ENCODE measurements around the gene STX2.

Gene STX2

DNA sequence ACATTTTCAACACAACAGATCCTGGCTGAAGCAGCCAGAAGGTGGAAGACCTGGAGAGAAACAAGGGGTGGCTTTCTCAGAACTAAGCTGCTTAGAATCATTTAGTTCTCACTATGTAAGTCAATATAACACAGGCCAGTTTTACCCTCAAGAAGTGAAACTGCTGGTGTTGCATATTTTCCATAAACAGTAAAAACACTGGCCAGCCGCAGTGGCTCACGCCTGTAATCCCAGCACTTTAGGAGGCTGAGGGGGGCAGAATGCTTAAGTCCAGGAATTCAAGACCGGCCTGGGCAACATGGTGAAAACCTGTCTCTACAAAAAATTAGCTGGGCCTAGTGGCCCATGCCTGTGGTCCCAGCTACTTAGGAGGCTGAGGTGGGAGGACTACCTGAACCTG, 11.6 kb downstream of the STX2 start:
- Histone ChIP-seq H3K27ac (ENCODE audit: low read depth, low read length) (no peak overlapping the region), H3K9me3 (ENCODE audit: control insufficient read depth, insufficient read depth, low read length) (no peaks in the 10 kb centered on the region), H3K36me3 (ENCODE audit: control insufficient read depth, low read length) (peaks cover 29% of the 10 kb centered on the region), H3K4me2 (ENCODE audit: low read length) (no peak overlapping the region), H3K4me1 (ENCODE audit: control insufficient read depth, low read length) (peaks cover 9% of the 10 kb centered on the region), H3K9me2 (replicated peaks; ENCODE audit: control insufficient read depth, low read length) (no peaks in the 10 kb centered on the region), H3K79me2 (ENCODE audit: control insufficient read depth, low read length) (peaks cover 43% of the 10 kb centered on the region), H3F3A (ENCODE audit: control insufficient read depth, insufficient read depth) (peaks cover 5% of the 10 kb centered on the region; the same call in 1 of the 2 replicates), H3K4me3 (ENCODE audit: low read length) (no peak overlapping the region), H3K27me3 (ENCODE audit: control insufficient read depth, low read length) (no peaks in the 10 kb centered on the region), H4K20me1 (ENCODE audit: control insufficient read depth, insufficient read depth, low read depth, low read length) (no peaks in the 10 kb centered on the region; the same call in 1 of the 2 replicates)
- TF ChIP-seq EZH2phosphoT487 (IDR thresholded peaks at IDR 0.05; ENCODE audit: borderline replicate concordance, low read length) = no peak
- no peak for TF ChIP-seq CTCF (IDR thresholded peaks at IDR 0.05; ENCODE audit: low read depth, low read length, poor library complexity, severe bottlenecking)

GRCh38 chr12:130826151-130826801, 12.8 kb downstream of the STX2 start:
- Histone ChIP-seq H3K9me2 (replicated peaks; ENCODE audit: control insufficient read depth, low read length) (no peaks in the 10 kb centered on the region), H3F3A (ENCODE audit: control insufficient read depth, insufficient read depth) (peaks cover 5% of the 10 kb centered on the region; the same call in 1 of the 2 replicates), H3K4me2 (ENCODE audit: low read length) (no peak overlapping the region), H3K27ac (ENCODE audit: low read depth, low read length) (no peak overlapping the region), H3K9me3 (ENCODE audit: control insufficient read depth, insufficient read depth, low read length) (no peaks in the 10 kb centered on the region), H3K27me3 (ENCODE audit: control insufficient read depth, low read length) (no peaks in the 10 kb centered on the region), H3K79me2 (ENCODE audit: control insufficient read depth, low read length) (peaks cover 34% of the 10 kb centered on the region), H3K36me3 (ENCODE audit: control insufficient read depth, low read length) (peaks cover 33% of the 10 kb centered on the region), H3K4me3 (ENCODE audit: low read length) (no peak overlapping the region), H4K20me1 (ENCODE audit: control insufficient read depth, insufficient read depth, low read depth, low read length) (no peaks in the 10 kb centered on the region), H3K4me1 (ENCODE audit: control insufficient read depth, low read length) (peaks cover 9% of the 10 kb centered on the region)
- peak; percentile 91 for TF ChIP-seq CTCF (IDR thresholded peaks at IDR 0.05; ENCODE audit: low read depth, low read length, poor library complexity, severe bottlenecking)
- no peak for TF ChIP-seq EZH2phosphoT487 (IDR thresholded peaks at IDR 0.05; ENCODE audit: borderline replicate concordance, low read length)

DNA sequence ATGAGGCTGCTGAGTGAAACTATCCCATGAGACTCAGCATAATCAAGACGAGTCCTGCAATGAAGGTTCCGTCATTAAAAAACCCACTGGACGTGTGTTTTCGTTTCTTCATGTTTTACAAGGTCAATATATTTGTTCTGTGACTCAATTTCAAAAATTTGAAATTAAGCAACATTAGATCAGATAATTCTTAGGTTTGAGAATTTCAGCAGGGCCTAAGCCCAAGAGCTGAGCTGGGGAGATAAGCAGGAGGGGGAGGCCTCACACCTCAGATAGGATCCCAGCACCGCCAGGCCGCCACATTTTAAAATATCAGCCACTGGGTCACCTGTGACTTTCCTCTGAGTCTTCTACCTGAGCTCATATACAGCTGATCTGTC, 13.3 kb downstream of the STX2 start:
- no peak overlapping the region for H3K4me2 ChIP-seq (ENCODE audit: low read length)
- TF ChIP-seq CTCF (IDR thresholded peaks at IDR 0.05; ENCODE audit: low read depth, low read length, poor library complexity, severe bottlenecking) (no peak), EZH2phosphoT487 (IDR thresholded peaks at IDR 0.05; ENCODE audit: borderline replicate concordance, low read length) (no peak)
- H3K4me3 ChIP-seq (ENCODE audit: low read length) = no peak overlapping the region
- peaks cover 9% of the 10 kb centered on the region for H3K4me1 ChIP-seq (ENCODE audit: control insufficient read depth, low read length)
- H3K27me3 ChIP-seq (ENCODE audit: control insufficient read depth, low read length) = no peaks in the 10 kb centered on the region
- peaks cover 38% of the 10 kb centered on the region for H3K36me3 ChIP-seq (ENCODE audit: control insufficient read depth, low read length)
- H3F3A ChIP-seq (ENCODE audit: control insufficient read depth, insufficient read depth) = peaks cover 5% of the 10 kb centered on the region; the same call in 1 of the 2 replicates
- no peaks in the 10 kb centered on the region for H4K20me1 ChIP-seq (ENCODE audit: control insufficient read depth, insufficient read depth, low read depth, low read length)
- no peaks in the 10 kb centered on the region for H3K9me3 ChIP-seq (ENCODE audit: control insufficient read depth, insufficient read depth, low read length)
- H3K9me2 ChIP-seq (replicated peaks; ENCODE audit: control insufficient read depth, low read length) = no peaks in the 10 kb centered on the region
- H3K79me2 ChIP-seq (ENCODE audit: control insufficient read depth, low read length) = peaks cover 29% of the 10 kb centered on the region
- H3K27ac ChIP-seq (ENCODE audit: low read depth, low read length) = no peak overlapping the region

Data from DOHH2 (cell line).